ENCODE measurements around the gene TTBK2. TPM values are rescaled to one million over a fixed set of nuclear protein-coding genes. Genes with fewer than 3 reads are reported as not detected.

TTBK2 gene
- total RNA-seq, 2 experiments from 2014 or later = 9.7 to 10.5 TPM

DNA sequence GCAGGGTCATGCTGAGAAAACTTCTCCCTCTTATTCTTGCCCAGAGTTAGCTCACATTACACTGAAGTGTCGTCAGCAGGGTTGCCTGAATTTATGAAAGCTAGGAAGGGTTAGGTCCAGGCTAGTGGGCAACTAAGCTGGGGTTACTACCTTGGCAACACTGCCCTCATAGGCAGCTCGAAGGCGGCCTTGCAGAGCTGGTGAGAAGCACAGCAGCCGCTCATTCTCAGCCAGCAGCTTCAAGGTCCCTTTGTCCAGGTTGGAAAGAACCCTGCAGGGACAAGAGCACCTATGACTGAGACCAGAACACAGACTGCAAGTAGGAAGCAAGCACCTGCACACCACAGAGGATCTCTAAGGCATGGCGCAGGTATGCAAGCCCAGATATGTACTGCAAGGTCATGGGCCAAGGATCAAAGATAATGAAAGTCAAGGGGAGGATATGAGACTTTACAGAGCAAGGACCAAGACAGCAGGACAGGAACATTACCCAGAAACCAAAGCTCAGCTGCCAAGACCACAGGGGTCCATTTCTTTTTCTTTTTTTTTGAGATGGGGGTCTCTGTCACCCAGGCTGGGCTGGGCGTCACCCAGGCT lies 186.4 kb downstream of the TTBK2 start:
- H3K27ac Mint-ChIP-seq = no peak overlapping the region
- DNase-seq (no peak), ATAC-seq (no peak)
- CTCF ChIA-PET = interaction anchor here (0.5 to 1.1 kb wide), 2 partner anchors 193 to 372 kb away, joined by 3 to 4 read pairs; partner anchors contain the start of gene UBR1
- POLR2A ChIA-PET = interaction anchor here (0.5 to 1.0 kb wide), 2 partner anchors 377 to 762 kb away, joined by 3 read pairs; partner anchors contain the start of gene EHD4
- intact Hi-C loops (cut with DNase I, micrococcal nuclease) = no loop called here
- H3K27me3 Mint-ChIP-seq = no peaks in the 10 kb centered on the region
- peaks cover 26% of the 10 kb centered on the region for H3K36me3 Mint-ChIP-seq (ENCODE audit: low read depth)
- H3K9me3 Mint-ChIP-seq (ENCODE audit: low read depth) = no peaks in the 10 kb centered on the region
- no peak overlapping the region for H3K4me3 Mint-ChIP-seq
- peaks cover 16% of the 10 kb centered on the region for H3K4me1 Mint-ChIP-seq

DNA sequence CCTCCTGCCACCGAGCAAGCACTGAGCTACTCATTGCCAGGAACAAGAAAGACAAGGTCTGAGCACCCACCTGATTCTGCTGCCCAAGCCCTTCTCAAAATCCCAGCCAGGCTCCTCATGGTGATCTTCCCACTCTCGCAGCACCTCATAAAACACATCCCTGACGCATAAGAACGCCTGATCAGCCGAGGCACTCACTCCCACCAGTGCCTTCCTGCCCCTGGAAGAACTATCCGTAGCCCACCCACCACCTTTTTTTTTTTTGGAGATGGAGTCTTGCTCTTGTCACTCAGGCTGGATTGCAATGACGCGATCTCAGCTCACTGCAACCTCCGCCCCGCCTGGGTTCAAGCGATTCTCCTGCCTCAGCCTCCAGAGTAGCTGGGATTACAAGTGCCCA lies 187.6 kb downstream of the TTBK2 start:
- DNase-seq = no peak
- ChIA-PET CTCF (no interaction called here), POLR2A (no interaction called here)
- Mint-ChIP-seq H3K4me1 (peaks cover 16% of the 10 kb centered on the region), H3K9me3 (ENCODE audit: low read depth) (no peaks in the 10 kb centered on the region), H3K27ac (no peak overlapping the region), H3K27me3 (no peaks in the 10 kb centered on the region), H3K4me3 (no peak overlapping the region), H3K36me3 (ENCODE audit: low read depth) (peaks cover 30% of the 10 kb centered on the region)
- intact Hi-C loops (cut with DNase I, micrococcal nuclease) = no loop called here
- ATAC-seq = no peak

DNA sequence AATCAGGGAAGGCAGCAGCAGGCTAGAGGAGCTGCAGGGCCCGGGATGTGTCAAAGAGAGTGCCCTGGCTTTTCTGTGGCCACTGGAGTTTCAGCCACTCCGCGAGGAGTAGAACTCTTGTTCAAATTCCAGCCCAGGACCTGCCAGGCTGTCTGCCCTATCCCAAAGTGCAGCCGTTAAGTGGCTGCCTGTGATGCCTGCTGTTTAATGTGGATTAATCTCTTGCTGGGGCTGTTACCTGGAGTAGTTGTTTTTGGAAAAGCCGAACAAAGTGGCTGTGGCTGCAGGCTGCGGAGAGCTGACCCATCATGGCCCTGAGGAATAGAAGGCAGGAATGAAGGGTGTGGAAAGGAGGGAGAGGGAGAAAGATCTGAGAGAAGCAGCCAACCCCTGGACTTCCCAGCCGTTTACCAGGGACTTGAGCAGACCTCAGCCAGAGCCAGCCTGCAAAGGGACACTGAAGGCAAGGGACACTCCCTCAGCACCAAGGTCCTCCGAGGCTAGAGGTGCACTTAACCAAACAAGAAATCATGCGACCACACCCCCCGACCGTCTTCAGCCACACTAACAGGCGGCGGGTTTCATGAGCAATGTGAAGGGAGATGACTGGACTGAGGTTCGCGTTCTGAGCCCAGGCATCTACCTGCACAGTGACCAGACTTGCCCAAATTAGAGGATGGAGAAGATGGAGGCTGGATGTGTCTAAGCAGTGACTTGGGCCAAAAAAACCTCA lies 188.3 kb downstream of the TTBK2 start:
- ATAC-seq (no peak), DNase-seq (no peak)
- H3K27me3 Mint-ChIP-seq = no peaks in the 10 kb centered on the region
- POLR2A ChIA-PET = no interaction called here
- peaks cover 11% of the 10 kb centered on the region for H3K4me1 Mint-ChIP-seq
- peaks cover 33% of the 10 kb centered on the region for H3K36me3 Mint-ChIP-seq (ENCODE audit: low read depth)
- no peaks in the 10 kb centered on the region for H3K9me3 Mint-ChIP-seq (ENCODE audit: low read depth)
- intact Hi-C loops (cut with DNase I, micrococcal nuclease) = no loop called here
- H3K27ac Mint-ChIP-seq = no peak overlapping the region
- CTCF ChIA-PET = interaction anchor here (0.5 kb wide), 1 partner anchor 192 kb away, joined by 3 read pairs; no protein-coding TSS in a partner anchor
- no peak overlapping the region for H3K4me3 Mint-ChIP-seq

DNA sequence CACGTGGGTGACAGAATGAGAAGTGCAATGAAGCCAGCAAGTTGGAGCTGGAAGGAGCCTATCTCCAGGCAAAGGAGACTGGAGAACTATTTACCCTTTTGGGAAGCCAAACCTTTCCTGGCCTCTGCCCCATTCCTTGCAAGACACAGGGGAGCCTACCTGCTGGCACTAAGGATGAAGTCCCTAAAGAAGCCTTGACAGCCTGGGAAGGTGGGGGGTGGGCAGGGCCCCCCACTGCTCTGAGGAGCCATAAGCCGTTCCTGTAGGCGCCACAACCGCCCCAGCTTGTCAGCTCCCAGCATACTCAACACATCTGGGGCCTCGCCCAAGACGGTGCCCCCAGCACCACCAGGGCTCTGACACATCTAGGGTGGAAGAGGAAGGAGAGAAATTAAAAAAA lies 189.1 kb downstream of the TTBK2 start:
- intact Hi-C loops (cut with DNase I, micrococcal nuclease) = no loop called here
- ATAC-seq (no peak), DNase-seq (no peak)
- Mint-ChIP-seq H3K27me3 (no peaks in the 10 kb centered on the region), H3K4me3 (no peak overlapping the region), H3K9me3 (ENCODE audit: low read depth) (no peaks in the 10 kb centered on the region), H3K27ac (no peak overlapping the region), H3K4me1 (peaks cover 11% of the 10 kb centered on the region), H3K36me3 (ENCODE audit: low read depth) (peaks cover 38% of the 10 kb centered on the region)
- POLR2A ChIA-PET = no interaction called here
- CTCF ChIA-PET = interaction anchor here (1.2 kb wide), 2 partner anchors 195 to 260 kb away, joined by 3 read pairs; no protein-coding TSS in a partner anchor

DNA sequence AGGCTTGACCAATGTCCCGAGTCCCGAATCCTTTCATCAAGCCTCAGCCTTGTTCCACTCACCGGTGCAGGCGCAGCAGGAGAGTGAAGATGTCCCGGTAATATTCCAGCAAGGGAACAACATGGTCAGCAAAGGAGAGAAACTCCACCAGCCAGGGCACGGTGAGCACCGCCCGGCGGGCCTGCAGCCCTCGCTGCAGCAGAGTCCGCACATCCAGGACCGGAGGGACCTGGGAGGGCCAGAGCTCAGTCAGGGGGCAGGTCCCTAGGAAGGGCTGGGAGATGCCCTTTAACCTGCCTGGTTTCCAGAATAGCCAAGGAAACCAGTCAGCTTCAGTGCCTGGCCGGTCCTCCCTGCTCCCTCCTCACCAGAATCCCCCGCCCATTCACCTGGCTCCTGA lies 190.0 kb downstream of the TTBK2 start:
- POLR2A ChIA-PET = no interaction called here
- H3K4me3 Mint-ChIP-seq = no peak overlapping the region
- H3K36me3 Mint-ChIP-seq (ENCODE audit: low read depth) = peaks cover 42% of the 10 kb centered on the region
- intact Hi-C loops (cut with DNase I, micrococcal nuclease) = no loop called here
- H3K27me3 Mint-ChIP-seq = no peaks in the 10 kb centered on the region
- ATAC-seq = no peak
- peaks cover 6% of the 10 kb centered on the region for H3K4me1 Mint-ChIP-seq
- H3K9me3 Mint-ChIP-seq (ENCODE audit: low read depth) = no peaks in the 10 kb centered on the region
- no peak overlapping the region for H3K27ac Mint-ChIP-seq
- DNase-seq = no peak
- CTCF ChIA-PET = interaction anchor here (1.2 kb wide), 2 partner anchors 196 to 259 kb away, joined by 3 read pairs; no protein-coding TSS in a partner anchor

DNA sequence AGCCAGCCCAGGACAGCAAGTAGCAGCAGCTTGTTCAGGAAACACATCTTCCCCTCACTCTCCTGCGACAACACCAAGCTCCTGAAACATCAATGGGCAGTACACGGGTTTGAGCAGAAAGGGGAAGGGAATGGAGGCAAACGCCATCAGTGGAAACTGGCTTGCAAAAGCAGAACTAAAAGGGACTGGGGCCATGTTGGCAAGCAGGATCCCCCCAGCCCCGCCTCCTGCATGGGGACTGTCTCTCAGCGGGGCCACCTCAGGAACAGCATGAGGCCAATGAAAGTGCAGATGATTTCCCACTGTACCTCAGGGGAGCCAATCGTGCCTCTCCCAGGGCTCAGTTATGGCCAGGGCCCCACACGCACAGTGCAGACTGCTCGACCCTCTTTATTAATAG lies 190.4 kb downstream of the TTBK2 start:
- intact Hi-C loops (cut with DNase I, micrococcal nuclease) = no loop called here
- ChIA-PET CTCF (no interaction called here), POLR2A (no interaction called here)
- DNase-seq (no peak), ATAC-seq (no peak)
- Mint-ChIP-seq H3K4me3 (no peak overlapping the region), H3K27me3 (no peaks in the 10 kb centered on the region), H3K36me3 (ENCODE audit: low read depth) (peaks cover 46% of the 10 kb centered on the region), H3K4me1 (peaks cover 3% of the 10 kb centered on the region), H3K9me3 (ENCODE audit: low read depth) (no peaks in the 10 kb centered on the region), H3K27ac (no peak overlapping the region)

DNA sequence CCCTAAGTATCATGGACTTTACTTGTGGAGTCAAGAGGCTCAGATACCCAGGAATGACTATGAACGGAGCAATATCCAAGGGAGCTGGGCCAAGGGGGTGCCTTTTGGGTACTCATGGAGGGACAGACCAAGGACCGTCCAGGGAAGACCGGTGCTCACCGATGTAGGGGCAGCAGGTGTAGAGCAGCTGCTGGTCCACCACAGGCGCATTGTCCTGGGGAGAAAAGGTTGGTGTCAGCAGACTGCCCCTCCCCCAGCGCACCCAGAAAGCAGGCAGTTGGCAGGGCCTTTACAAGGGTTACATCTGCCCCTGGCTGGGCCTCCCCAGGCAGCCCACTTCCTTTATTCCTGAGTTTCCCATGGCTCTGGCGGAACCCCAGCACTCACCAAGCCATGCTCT lies 191.2 kb downstream of the TTBK2 start:
- Mint-ChIP-seq H3K9me3 (ENCODE audit: low read depth) (no peaks in the 10 kb centered on the region), H3K27me3 (no peaks in the 10 kb centered on the region), H3K27ac (no peak overlapping the region), H3K4me1 (peaks cover 2% of the 10 kb centered on the region), H3K36me3 (ENCODE audit: low read depth) (peaks cover 52% of the 10 kb centered on the region), H3K4me3 (no peak overlapping the region)
- ATAC-seq (no peak), DNase-seq (no peak)
- intact Hi-C loops (cut with DNase I, micrococcal nuclease) = no loop called here
- ChIA-PET POLR2A (no interaction called here), CTCF (interaction anchor here (0.6 kb wide), 1 partner anchor 163 kb away, joined by 3 read pairs; no protein-coding TSS in a partner anchor)

DNA sequence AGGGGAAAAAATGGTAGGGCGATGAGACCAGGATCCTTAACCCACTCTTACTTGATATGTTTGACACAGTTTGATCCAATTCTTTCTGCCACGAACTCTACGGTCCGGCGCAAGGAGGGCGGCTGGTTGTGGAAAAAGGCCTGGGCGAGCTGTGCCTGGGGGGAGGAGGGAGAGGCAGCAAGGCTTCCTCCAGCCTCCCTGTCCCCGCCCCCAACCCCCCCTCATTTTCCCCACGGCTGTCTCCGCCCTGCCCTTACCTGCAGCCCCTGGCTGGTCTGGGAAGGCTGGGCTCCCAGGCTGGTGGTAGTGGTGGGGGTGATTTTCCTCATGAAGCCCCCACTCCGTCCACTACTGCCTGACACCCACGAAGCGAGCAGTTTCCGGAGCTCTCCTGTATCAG lies 191.6 kb downstream of the TTBK2 start:
- no peaks in the 10 kb centered on the region for H3K9me3 Mint-ChIP-seq (ENCODE audit: low read depth)
- no peaks in the 10 kb centered on the region for H3K27me3 Mint-ChIP-seq
- ChIA-PET POLR2A (no interaction called here), CTCF (interaction anchor here (0.6 kb wide), 1 partner anchor 163 kb away, joined by 3 read pairs; no protein-coding TSS in a partner anchor)
- H3K27ac Mint-ChIP-seq = no peak overlapping the region
- DNase-seq = no peak
- H3K36me3 Mint-ChIP-seq (ENCODE audit: low read depth) = peaks cover 50% of the 10 kb centered on the region
- no peak for ATAC-seq
- intact Hi-C loops (cut with DNase I, micrococcal nuclease) = no loop called here
- H3K4me1 Mint-ChIP-seq = no peaks in the 10 kb centered on the region
- no peak overlapping the region for H3K4me3 Mint-ChIP-seq

DNA sequence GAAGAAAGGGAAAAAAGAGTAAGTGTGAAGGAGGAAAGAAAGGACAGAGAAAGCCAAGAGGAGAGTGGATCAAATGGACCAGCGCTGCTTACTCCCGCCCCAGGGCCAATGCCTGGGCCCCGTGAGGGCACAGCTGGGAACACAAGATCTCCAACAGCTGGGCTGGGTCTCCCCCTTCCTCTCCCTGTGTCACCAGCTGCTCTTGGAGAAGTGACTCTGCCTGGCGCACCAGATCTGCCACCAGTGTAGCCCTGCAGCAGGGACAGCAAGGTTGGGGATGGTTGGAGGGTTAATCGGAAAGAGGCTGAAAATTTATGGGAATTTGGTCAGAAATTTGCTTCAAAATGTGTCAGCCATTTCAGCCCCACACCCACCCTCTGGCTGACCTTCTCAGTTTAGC lies 192.0 kb downstream of the TTBK2 start:
- no peak for ATAC-seq
- Mint-ChIP-seq H3K27me3 (no peaks in the 10 kb centered on the region), H3K27ac (no peak overlapping the region), H3K9me3 (ENCODE audit: low read depth) (no peaks in the 10 kb centered on the region), H3K4me1 (no peaks in the 10 kb centered on the region), H3K4me3 (no peak overlapping the region), H3K36me3 (ENCODE audit: low read depth) (peaks cover 48% of the 10 kb centered on the region)
- intact Hi-C loops (cut with DNase I, micrococcal nuclease) = no loop called here
- POLR2A ChIA-PET = no interaction called here
- CTCF ChIA-PET = no interaction called here
- no peak for DNase-seq

DNA sequence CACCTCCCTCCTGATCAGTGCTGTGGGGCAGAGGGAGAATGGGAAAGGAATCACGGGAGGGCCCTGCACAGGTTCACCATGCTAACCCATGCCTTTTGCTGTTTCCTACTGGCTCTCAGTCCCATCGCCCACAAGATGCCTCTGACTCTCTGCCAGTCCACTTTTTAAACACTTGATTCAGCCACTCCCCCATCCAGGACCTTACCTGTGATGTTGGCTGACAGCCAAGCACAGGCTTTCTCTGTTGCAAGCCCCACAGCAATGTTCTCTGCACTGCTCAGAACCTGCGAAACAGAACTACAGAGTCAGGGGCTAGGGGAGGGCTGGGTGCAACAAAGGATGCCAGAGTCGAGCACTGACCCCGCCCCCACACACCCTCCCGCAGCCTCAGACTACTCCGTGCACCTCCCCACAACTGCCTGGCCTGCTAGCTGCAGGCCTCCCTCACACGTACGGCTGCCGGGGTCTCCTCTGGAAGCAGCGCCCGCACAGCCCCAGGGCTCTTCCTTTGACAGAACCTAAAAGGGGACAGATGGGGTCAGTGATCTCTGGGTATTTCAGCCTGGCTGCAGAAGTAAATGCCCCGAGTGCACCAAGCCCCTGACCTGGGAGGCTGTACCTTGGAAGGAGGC lies 192.7 kb downstream of the TTBK2 start:
- Mint-ChIP-seq H3K27me3 (no peaks in the 10 kb centered on the region), H3K36me3 (ENCODE audit: low read depth) (peaks cover 48% of the 10 kb centered on the region), H3K4me3 (no peak overlapping the region), H3K27ac (no peak overlapping the region), H3K4me1 (no peaks in the 10 kb centered on the region), H3K9me3 (ENCODE audit: low read depth) (no peaks in the 10 kb centered on the region)
- CTCF ChIA-PET = no interaction called here
- DNase-seq = no peak
- no peak for ATAC-seq
- POLR2A ChIA-PET = no interaction called here
- intact Hi-C loops (cut with DNase I, micrococcal nuclease) = no loop called here

DNA sequence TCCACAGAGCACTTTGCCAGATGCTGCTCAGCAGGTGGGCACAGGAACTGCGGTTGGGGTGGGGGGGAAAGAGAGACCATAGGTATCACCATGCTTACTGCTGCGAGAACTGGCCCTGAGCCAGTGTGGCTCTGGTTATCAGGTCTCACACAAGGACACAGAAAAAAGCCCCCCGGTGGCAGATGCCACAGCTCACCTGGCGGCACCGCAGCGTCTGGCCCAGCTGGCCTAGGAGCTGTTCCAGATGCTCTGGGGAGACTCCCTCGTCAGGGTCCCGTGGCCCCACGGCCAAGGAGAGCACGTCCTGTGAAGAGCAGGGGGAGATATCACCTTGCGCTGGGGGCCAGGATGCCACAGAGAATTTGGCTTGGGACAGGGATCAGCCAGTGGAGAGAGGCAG lies 194.5 kb downstream of the TTBK2 start:
- no peak for ATAC-seq
- POLR2A ChIA-PET = no interaction called here
- Mint-ChIP-seq H3K36me3 (ENCODE audit: low read depth) (peaks cover 41% of the 10 kb centered on the region), H3K27ac (no peak overlapping the region), H3K27me3 (no peaks in the 10 kb centered on the region), H3K4me1 (no peaks in the 10 kb centered on the region), H3K9me3 (ENCODE audit: low read depth) (no peaks in the 10 kb centered on the region), H3K4me3 (no peak overlapping the region)
- intact Hi-C loops (cut with DNase I, micrococcal nuclease) = no loop called here
- no peak for DNase-seq
- CTCF ChIA-PET = interaction anchor here (0.6 to 0.8 kb wide), 3 partner anchors 10 to 197 kb away, joined by 3 to 5 read pairs (median 3); no protein-coding TSS in a partner anchor

Measured in activated CD4-positive, alpha-beta T cell treated with anti-CD3 and anti-CD28 coated beads for 36 hours (primary cell).